Stomach (tissue), 9 donors: ENCODE results near the gene FBXL17. TPM values are rescaled to one million over a fixed set of nuclear protein-coding genes. Genes with fewer than 3 reads are reported as not detected.

Experiments used
- DNase-seq, 2 donors: peaks; one replicate each; pipeline versions ENCODE4 v3.0.0 to v3.0.0-alpha.2; 2013 to 2019
- H3K27ac ChIP-seq, 5 donors: fragments of 200-600 bp in 4 of 5; sonication (generic) in 4 of 5; one replicate each; pipeline ENCODE4 v1.5.1; 2013 to 2019; ENCODE audit warnings: mild to moderate bottlenecking in 1 of 5, moderate library complexity in 1 of 5
- H3K27me3 ChIP-seq, 3 donors: fragments of 200-600 bp; sonication (generic); one replicate each; pipeline ENCODE4 v1.5.1; 2017 to 2019; ENCODE audit warnings: mixed run types in 1 of 3
- H3K36me3 ChIP-seq, 4 donors: fragments of 200-600 bp; sonication (generic); 1 replicate in 3 of 4; 2 replicates in 1 of 4; pipeline ENCODE4 v1.5.1; 2016 to 2019
- H3K4me1 ChIP-seq, 4 donors: fragments of 200-600 bp; sonication (generic); one replicate each; pipeline ENCODE4 v1.5.1; 2016 to 2019
- H3K4me3 ChIP-seq, 4 donors: fragments of 200-600 bp; sonication (generic) in 3 of 4; one replicate each; pipeline ENCODE4 v1.5.1; 2016 to 2019; ENCODE audit warnings: mild to moderate bottlenecking in 1 of 4
- H3K9me3 ChIP-seq, 4 donors: fragments of 200-600 bp; sonication (generic); one replicate each; pipeline ENCODE4 v1.5.1; 2016 to 2019
- CTCF ChIP-seq, 7 experiments: fragments of 450-650 bp in 4 of 7; fragments of 200-600 bp in 3 of 7; sonication (generic) in 3 of 7; IDR thresholded peaks; one replicate each; pipeline ENCODE4 v1.5.1; 2016 to 2019; ENCODE audit warnings: antibody characterized with exemption in 7 of 7, control low read depth in 2 of 7, mild to moderate bottlenecking in 1 of 7
- EP300 ChIP-seq: sonication (generic); formaldehyde crosslinking; IDR thresholded peaks from one replicate; pipeline ENCODE4 v1.6.1; 2017; ENCODE audit warnings: antibody characterized with exemption
- POLR2A ChIP-seq, 4 donors: fragments of 450-650 bp; IDR thresholded peaks; one replicate each; pipeline ENCODE4 v1.6.1; 2016; ENCODE audit warnings: antibody characterized with exemption in 4 of 4, control low read depth in 2 of 4, mild to moderate bottlenecking in 1 of 4, moderate library complexity in 1 of 4
- POLR2AphosphoS5 ChIP-seq, 3 donors: sonication (generic); formaldehyde crosslinking; IDR thresholded peaks; one replicate each; pipeline ENCODE4 v1.6.1; 2016; ENCODE audit warnings: antibody characterized with exemption in 3 of 3
- WGBS, 5 donors: extraction: QIAGEN DNeasy Blood & Tissue Kit in 3 of 5; methylation state at CpG; one replicate each; pipeline versions ENCODE4 v1.1.5 to v1.1.7; 2013 to 2018; 5-methylcytosine and 5-hydroxymethylcytosine counted together
- intact Hi-C: fragments of 100-400 bp; cut with DNase I; formaldehyde crosslinking; loops from one replicate; pipeline ENCODE4 v1.15.1; 2023; ENCODE audit warnings: low total_unique reads
- polyA plus RNA-seq, 3 donors: library from polyadenylated mRNA; stranded (reverse); fragments of 200-250 nt; gene quantifications; one replicate each; pipeline ENCODE4 v1.2.3, GENCODE V29; 2013
- total RNA-seq, 5 donors: library from RNA; depleted of rRNA; stranded (reverse); fragments of >200 nt; gene quantifications; one replicate each; pipeline versions ENCODE4 v1.1.0 to v1.2.3, GENCODE V29; 2014 to 2016
- donor health status: healthy with polysubstance abuse.
- donor health status: Bipolar disorder and iron deficiency.
- donor health status: healthy.

FBXL17 gene
- total and polyA plus RNA-seq, 8 donors: 3.8 to 28.0 (median 14.4) TPM

DNA sequence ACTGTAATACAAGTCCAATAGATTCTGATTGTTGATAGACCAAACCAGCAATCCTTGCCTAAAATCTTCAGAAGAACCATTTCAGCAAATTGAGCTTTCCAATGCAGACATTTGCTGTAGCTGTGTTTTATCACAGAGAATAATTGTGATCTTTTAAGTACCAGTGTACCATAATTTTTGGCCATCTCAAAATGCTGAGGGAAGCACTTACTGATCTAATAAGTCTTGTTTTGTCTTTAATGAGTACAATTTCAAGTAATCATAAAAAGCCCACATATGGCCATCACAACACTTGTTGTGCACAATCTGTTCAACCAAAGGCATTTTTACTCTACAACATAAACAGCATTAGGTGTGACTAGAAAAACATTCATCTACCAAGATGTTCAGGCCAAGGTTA lies 159.9 kb downstream of the FBXL17 start:
- no peak for DNase-seq
- TF ChIP-seq POLR2AphosphoS5 (IDR thresholded peaks at IDR 0.05) (no peak), POLR2A (IDR thresholded peaks at IDR 0.05) (no peak), CTCF (IDR thresholded peaks at IDR 0.05) (no peak), EP300 (no peak)
- Histone ChIP-seq H3K27ac (no peak overlapping the region), H3K4me3 (no peak overlapping the region), H3K9me3 (no peaks in the 10 kb centered on the region), H3K27me3 (no peaks in the 10 kb centered on the region), H3K36me3 (peaks cover 0 to 7% (median 0%) of the 10 kb centered on the region in 4 donors), H3K4me1 (no peaks in the 10 kb centered on the region)
- intact Hi-C loops: no loop called here

- H3K4me1 ChIP-seq: no peaks in the 10 kb centered on the region
- H3K27me3 ChIP-seq: no peaks in the 10 kb centered on the region
- no peaks in the 10 kb centered on the region for H3K9me3 ChIP-seq
- DNase-seq: no peak
- intact Hi-C loops: no loop called here
- no peak overlapping the region for H3K4me3 ChIP-seq
- peaks cover 0 to 7% (median 3%) of the 10 kb centered on the region in 4 donors for H3K36me3 ChIP-seq
- no peak overlapping the region for H3K27ac ChIP-seq
- no peak for TF ChIP-seq POLR2A (IDR thresholded peaks at IDR 0.05)
- no peak for TF ChIP-seq POLR2AphosphoS5 (IDR thresholded peaks at IDR 0.05)
- no peak for TF ChIP-seq CTCF (IDR thresholded peaks at IDR 0.05)
- no peak for TF ChIP-seq EP300
- WGBS, 5 donors: 24 to 71% (median 35%) methylated on average over 1 of the region's 1 CpG
These were observed 161.1 kb downstream of the FBXL17 start for GRCh38 chr5:108220834-108221233.

GRCh38 chr5:108216890-108217289 lies 165.0 kb downstream of the FBXL17 start:
- no peak overlapping the region for H3K27ac ChIP-seq
- no peak overlapping the region for H3K4me3 ChIP-seq
- WGBS, 5 donors: 73 to 87% (median 78%) methylated on average over 4 of the region's 4 CpGs
- TF ChIP-seq CTCF (IDR thresholded peaks at IDR 0.05) (no peak), POLR2AphosphoS5 (IDR thresholded peaks at IDR 0.05) (no peak), EP300 (no peak), POLR2A (IDR thresholded peaks at IDR 0.05) (no peak)
- H3K4me1 ChIP-seq: no peaks in the 10 kb centered on the region
- peaks cover 0 to 5% (median 0%) of the 10 kb centered on the region in 4 donors for H3K36me3 ChIP-seq
- H3K27me3 ChIP-seq: no peaks in the 10 kb centered on the region
- H3K9me3 ChIP-seq: peaks cover 0 to 3% (median 0%) of the 10 kb centered on the region in 4 donors
- intact Hi-C loops: no loop called here
- DNase-seq: no peak

GRCh38 chr5:108214857-108215256 lies 167.0 kb downstream of the FBXL17 start:
- H3K9me3 ChIP-seq: peaks cover 0 to 3% (median 0%) of the 10 kb centered on the region in 4 donors
- no peak for TF ChIP-seq EP300
- TF ChIP-seq CTCF (IDR thresholded peaks at IDR 0.05): no peak
- no peak for TF ChIP-seq POLR2A (IDR thresholded peaks at IDR 0.05)
- no peak for TF ChIP-seq POLR2AphosphoS5 (IDR thresholded peaks at IDR 0.05)
- H3K36me3 ChIP-seq: peaks cover 0 to 5% (median 0%) of the 10 kb centered on the region in 4 donors
- intact Hi-C loops: no loop called here
- no peaks in the 10 kb centered on the region for H3K27me3 ChIP-seq
- H3K27ac ChIP-seq: no peak overlapping the region
- H3K4me1 ChIP-seq: no peaks in the 10 kb centered on the region
- H3K4me3 ChIP-seq: no peak overlapping the region
- DNase-seq: no peak
